ENCODE measurements around the gene HACD1.

DNA sequence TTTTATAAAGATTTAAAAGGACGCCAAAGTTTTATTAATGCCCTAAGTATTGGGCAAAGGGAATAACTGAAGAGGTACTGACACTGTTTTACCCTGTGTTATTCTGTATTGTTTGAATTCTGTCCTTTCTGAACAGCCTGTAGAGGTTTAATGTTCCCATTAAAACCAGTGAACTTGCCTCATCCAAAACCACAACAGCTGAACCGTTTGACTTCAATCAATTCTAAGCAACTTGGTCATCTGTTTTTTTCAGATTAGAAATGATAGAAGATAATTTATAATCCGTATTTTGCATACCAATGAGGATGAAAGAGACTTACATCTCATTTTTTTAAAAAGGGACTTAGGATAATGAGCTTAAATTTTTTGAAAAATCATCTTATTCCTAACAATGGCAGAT lies 40.4 kb downstream of the HACD1 start:
- TF ChIP-seq, protein P1, sequence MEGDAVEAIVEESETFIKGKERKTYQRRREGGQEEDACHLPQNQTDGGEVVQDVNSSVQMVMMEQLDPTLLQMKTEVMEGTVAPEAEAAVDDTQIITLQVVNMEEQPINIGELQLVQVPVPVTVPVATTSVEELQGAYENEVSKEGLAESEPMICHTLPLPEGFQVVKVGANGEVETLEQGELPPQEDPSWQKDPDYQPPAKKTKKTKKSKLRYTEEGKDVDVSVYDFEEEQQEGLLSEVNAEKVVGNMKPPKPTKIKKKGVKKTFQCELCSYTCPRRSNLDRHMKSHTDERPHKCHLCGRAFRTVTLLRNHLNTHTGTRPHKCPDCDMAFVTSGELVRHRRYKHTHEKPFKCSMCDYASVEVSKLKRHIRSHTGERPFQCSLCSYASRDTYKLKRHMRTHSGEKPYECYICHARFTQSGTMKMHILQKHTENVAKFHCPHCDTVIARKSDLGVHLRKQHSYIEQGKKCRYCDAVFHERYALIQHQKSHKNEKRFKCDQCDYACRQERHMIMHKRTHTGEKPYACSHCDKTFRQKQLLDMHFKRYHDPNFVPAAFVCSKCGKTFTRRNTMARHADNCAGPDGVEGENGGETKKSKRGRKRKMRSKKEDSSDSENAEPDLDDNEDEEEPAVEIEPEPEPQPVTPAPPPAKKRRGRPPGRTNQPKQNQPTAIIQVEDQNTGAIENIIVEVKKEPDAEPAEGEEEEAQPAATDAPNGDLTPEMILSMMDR (IDR thresholded peaks at IDR 0.05; ENCODE audit: extremely low read depth in 1 of 2, insufficient read depth in 1 of 2, low read depth in 1 of 2, low read length in 2 of 2) = no peak
- TF ChIP-seq POLR2AphosphoS5 (IDR thresholded peaks at IDR 0.05; ENCODE audit: insufficient read depth, low read depth, low read length) (no peak), POLR2A (IDR thresholded peaks at IDR 0.05; ENCODE audit: low read depth, low read length) (no peak), EZH2 (IDR thresholded peaks at IDR 0.05; ENCODE audit: borderline replicate concordance, low read depth, low read length, severe bottlenecking) (no peak), GATA2 (IDR thresholded peaks at IDR 0.05; ENCODE audit: insufficient read depth, insufficient read length, low read depth, low read length) (no peak), MYC (IDR thresholded peaks at IDR 0.05; ENCODE audit: low read depth, low read length) (no peak), FOS (IDR thresholded peaks at IDR 0.05; ENCODE audit: borderline replicate concordance, insufficient read depth, low read length) (no peak), JUN (IDR thresholded peaks at IDR 0.05; ENCODE audit: borderline replicate concordance, insufficient read depth, insufficient read length, low read depth) (no peak)
- TF ChIP-seq, protein P2, sequence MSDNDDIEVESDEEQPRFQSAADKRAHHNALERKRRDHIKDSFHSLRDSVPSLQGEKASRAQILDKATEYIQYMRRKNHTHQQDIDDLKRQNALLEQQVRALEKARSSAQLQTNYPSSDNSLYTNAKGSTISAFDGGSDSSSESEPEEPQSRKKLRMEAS (IDR thresholded peaks at IDR 0.05; ENCODE audit: insufficient read depth, insufficient read length) = no peak

Measured in endothelial cell of umbilical vein (primary cell).